B cell (primary cell): ENCODE measurements around the gene CDC42SE2.

Experiments
- EZH2 ChIP-seq: IDR thresholded peaks from 2 replicates; pipeline ENCODE4 v1.6.1; 2012; ENCODE audit warnings: borderline replicate concordance, low read depth, mild to moderate bottlenecking, moderate library complexity, low read length; ENCODE audit not compliant: insufficient read depth, poor library complexity, severe bottlenecking
- TF ChIP-seq, protein P1 (sequence below): fragments of 200-600 bp; IDR thresholded peaks from one replicate; pipeline ENCODE4 v1.8.0; 2022; ENCODE audit warnings: antibody characterized with exemption, mild to moderate bottlenecking

- TF ChIP-seq, protein P1, sequence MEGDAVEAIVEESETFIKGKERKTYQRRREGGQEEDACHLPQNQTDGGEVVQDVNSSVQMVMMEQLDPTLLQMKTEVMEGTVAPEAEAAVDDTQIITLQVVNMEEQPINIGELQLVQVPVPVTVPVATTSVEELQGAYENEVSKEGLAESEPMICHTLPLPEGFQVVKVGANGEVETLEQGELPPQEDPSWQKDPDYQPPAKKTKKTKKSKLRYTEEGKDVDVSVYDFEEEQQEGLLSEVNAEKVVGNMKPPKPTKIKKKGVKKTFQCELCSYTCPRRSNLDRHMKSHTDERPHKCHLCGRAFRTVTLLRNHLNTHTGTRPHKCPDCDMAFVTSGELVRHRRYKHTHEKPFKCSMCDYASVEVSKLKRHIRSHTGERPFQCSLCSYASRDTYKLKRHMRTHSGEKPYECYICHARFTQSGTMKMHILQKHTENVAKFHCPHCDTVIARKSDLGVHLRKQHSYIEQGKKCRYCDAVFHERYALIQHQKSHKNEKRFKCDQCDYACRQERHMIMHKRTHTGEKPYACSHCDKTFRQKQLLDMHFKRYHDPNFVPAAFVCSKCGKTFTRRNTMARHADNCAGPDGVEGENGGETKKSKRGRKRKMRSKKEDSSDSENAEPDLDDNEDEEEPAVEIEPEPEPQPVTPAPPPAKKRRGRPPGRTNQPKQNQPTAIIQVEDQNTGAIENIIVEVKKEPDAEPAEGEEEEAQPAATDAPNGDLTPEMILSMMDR = no peak
- no peak for TF ChIP-seq EZH2
Observed at GRCh38 chr5:131282235-131282634, 18.4 kb downstream of the CDC42SE2 start.
